Activated T-helper 2 cell treated with anti-CD3 and anti-CD28 coated beads, Interferon-gamma antibody, Interleukin-2, Interleukin-4, amounts not matched to agents 10 μg/mL and 5 μg/mL and 100 μg/mL, durations not matched to agents 14 hours and 24 hours and 36 hours (primary cell): ENCODE measurements around the gene DISC1. TPM values are rescaled to one million over a fixed set of nuclear protein-coding genes. Genes with fewer than 3 reads are reported as not detected.
"Not testable (repeated sequence)": the region's sequence is repeated elsewhere in the genome, so short reads cannot be mapped to it uniquely, and the experiment has no call there.

ENCODE experiments used
- DNase-seq: peaks from one replicate; pipeline ENCODE4 v3.0.0; 2021; ENCODE audit warnings: low spot score
- H3K27ac Mint-ChIP-seq: one replicate; pipeline ENCODE4 v1.8.0; 2021; ENCODE audit warnings: mixed read lengths
- H3K27me3 Mint-ChIP-seq: one replicate; pipeline ENCODE4 v1.8.0; 2021; ENCODE audit warnings: low read depth, mixed read lengths
- H3K36me3 Mint-ChIP-seq: one replicate; pipeline ENCODE4 v1.8.0; 2021; ENCODE audit warnings: low read depth, mixed read lengths
- H3K4me1 Mint-ChIP-seq: one replicate; pipeline ENCODE4 v1.8.0; 2021; ENCODE audit warnings: low read depth, mixed read lengths
- H3K4me3 Mint-ChIP-seq: one replicate; pipeline ENCODE4 v1.8.0; 2021; ENCODE audit warnings: low read depth, mild to moderate bottlenecking, moderate library complexity, mixed read lengths
- H3K9me3 Mint-ChIP-seq: one replicate; pipeline ENCODE4 v1.8.0; 2021; ENCODE audit warnings: mixed read lengths
- intact Hi-C: fragments of 100-400 bp; cut with micrococcal nuclease; formaldehyde crosslinking; loops from one replicate; pipeline ENCODE4 v1.15.1; 2023
- total RNA-seq: library from RNA; stranded (reverse); gene quantifications from 2 replicates; pipeline ENCODE4 v1.2.3, GENCODE V29; 2022

DISC1 gene
- total RNA-seq, 1 donor from 2014 or later: 1.5 TPM

DNA sequence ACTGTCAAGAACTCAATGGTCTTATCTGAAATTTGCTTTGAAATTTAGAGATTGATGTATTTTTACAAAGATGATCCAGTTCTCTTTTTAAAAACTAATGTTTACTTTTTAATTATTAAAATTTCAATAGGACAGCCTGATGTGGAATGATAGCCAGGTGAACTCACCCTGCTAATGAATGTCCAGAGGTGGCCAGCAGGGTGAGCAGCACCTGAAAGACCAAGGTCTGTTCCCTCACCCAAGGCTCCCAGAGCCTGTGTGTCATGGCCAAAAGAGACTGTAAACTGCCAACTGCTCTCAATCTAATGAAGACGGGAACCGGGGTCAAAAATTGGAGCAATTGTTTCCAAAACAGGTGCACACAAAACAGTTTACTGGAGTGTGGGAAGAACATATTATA, 340.4 kb downstream of the DISC1 start:
- Mint-ChIP-seq H3K9me3 (no peaks in the 10 kb centered on the region), H3K4me1 (peaks cover 16% of the 10 kb centered on the region), H3K27me3 (no peaks in the 10 kb centered on the region), H3K4me3 (no peak overlapping the region), H3K27ac (no peak overlapping the region), H3K36me3 (no peaks in the 10 kb centered on the region)
- no peak for DNase-seq
- intact Hi-C loops: no loop called here

GRCh38 chr1:231969076-231969475, 342.5 kb downstream of the DISC1 start:
- Mint-ChIP-seq H3K27me3 (no peaks in the 10 kb centered on the region), H3K36me3 (no peaks in the 10 kb centered on the region), H3K9me3 (no peaks in the 10 kb centered on the region), H3K27ac (no peak overlapping the region), H3K4me3 (no peak overlapping the region), H3K4me1 (peaks cover 22% of the 10 kb centered on the region)
- DNase-seq: no peak
- intact Hi-C loops: no loop called here

DNA sequence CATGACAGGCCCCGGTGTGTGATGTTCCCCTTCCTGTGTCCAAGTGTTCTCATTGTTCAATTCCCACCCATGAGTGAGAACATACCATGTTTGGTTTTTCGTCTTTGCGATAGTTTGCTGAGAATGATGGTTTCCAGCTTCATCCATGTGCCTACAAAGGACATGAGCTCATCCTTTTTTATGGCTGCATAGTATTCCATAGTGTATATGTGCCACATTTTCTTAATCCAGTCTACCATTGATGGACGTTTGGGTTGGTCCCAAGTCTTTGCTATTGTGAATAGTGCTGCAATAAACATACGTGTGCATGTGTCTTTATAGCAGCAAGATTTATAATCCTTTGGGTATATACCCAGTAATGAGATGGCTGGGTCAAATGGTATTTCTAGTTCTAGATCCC, 343.2 kb downstream of the DISC1 start:
- H3K4me3 Mint-ChIP-seq, H3K27me3 Mint-ChIP-seq, H3K9me3 Mint-ChIP-seq, intact Hi-C loops, H3K27ac Mint-ChIP-seq, DNase-seq, H3K36me3 Mint-ChIP-seq: not testable (repeated sequence)
- peaks cover 24% of the 10 kb centered on the region for H3K4me1 Mint-ChIP-seq

GRCh38 chr1:231970684-231971083, 344.1 kb downstream of the DISC1 start:
- Mint-ChIP-seq H3K36me3 (no peaks in the 10 kb centered on the region), H3K27me3 (no peaks in the 10 kb centered on the region), H3K9me3 (no peaks in the 10 kb centered on the region), H3K4me3 (no peak overlapping the region), H3K27ac (no peak overlapping the region), H3K4me1 (peaks cover 24% of the 10 kb centered on the region)
- intact Hi-C loops: no loop called here
- DNase-seq: no peak

GRCh38 chr1:231971397-231972110, 345.0 kb downstream of the DISC1 start:
- DNase-seq: no peak
- H3K4me1 Mint-ChIP-seq: peaks cover 24% of the 10 kb centered on the region
- no peaks in the 10 kb centered on the region for H3K9me3 Mint-ChIP-seq
- no peak overlapping the region for H3K4me3 Mint-ChIP-seq
- H3K27ac Mint-ChIP-seq: no peak overlapping the region
- H3K36me3 Mint-ChIP-seq: peaks cover 2% of the 10 kb centered on the region
- H3K27me3 Mint-ChIP-seq: no peaks in the 10 kb centered on the region
- intact Hi-C loops: no loop called here

DNA sequence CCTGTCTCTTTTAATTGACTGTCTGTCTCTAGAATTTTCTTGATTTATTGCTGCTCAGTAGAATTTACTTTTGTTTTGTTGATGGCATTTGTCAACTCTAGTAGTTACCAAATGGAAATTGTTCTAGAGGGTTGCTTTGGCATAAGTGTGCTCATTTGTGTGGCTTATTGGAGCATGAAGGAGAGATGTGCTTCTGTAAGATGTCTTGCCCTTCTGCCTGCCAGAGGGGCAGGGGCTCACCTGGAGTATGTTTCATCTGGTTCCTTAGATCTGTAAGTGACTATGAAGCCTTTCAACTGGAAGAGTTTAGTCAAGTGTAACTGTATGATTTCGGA, 345.5 kb downstream of the DISC1 start:
- intact Hi-C loops: no loop called here
- no peak for DNase-seq
- H3K4me1 Mint-ChIP-seq: peaks cover 24% of the 10 kb centered on the region
- H3K4me3 Mint-ChIP-seq: no peak overlapping the region
- peaks cover 1% of the 10 kb centered on the region for H3K27me3 Mint-ChIP-seq
- H3K9me3 Mint-ChIP-seq: peaks cover 2% of the 10 kb centered on the region
- no peak overlapping the region for H3K27ac Mint-ChIP-seq
- H3K36me3 Mint-ChIP-seq: peaks cover 3% of the 10 kb centered on the region

DNA sequence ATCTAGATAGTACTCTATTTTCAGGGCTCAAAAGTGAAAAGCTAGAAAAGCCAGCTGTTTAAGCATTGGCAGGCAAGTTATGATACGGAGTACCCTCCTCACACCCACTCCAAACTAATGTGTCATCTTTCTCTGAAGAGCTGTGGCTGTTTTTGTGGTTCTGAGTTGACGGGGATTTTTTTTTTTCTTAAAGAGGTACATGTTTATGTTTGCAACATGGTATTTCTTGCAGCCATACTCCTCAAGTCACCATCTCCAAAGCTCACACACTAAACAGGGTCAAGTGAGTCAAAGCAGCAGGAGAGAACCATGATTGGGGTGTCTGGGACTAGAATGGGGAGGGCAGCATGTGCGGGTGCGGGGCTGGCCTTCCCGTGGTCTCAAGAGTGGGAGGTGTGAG, 347.2 kb downstream of the DISC1 start:
- no peak for DNase-seq
- peaks cover 10% of the 10 kb centered on the region for H3K9me3 Mint-ChIP-seq
- peaks cover 3% of the 10 kb centered on the region for H3K36me3 Mint-ChIP-seq
- H3K27me3 Mint-ChIP-seq: peaks cover 3% of the 10 kb centered on the region
- peaks cover 24% of the 10 kb centered on the region for H3K4me1 Mint-ChIP-seq
- intact Hi-C loops: no loop called here
- H3K27ac Mint-ChIP-seq: no peak overlapping the region
- H3K4me3 Mint-ChIP-seq: no peak overlapping the region

- H3K27me3 Mint-ChIP-seq: peaks cover 3% of the 10 kb centered on the region
- no peak for DNase-seq
- no peak overlapping the region for H3K4me3 Mint-ChIP-seq
- peaks cover 3% of the 10 kb centered on the region for H3K36me3 Mint-ChIP-seq
- H3K4me1 Mint-ChIP-seq: peaks cover 13% of the 10 kb centered on the region
- peaks cover 10% of the 10 kb centered on the region for H3K9me3 Mint-ChIP-seq
- intact Hi-C loops: no loop called here
- no peak overlapping the region for H3K27ac Mint-ChIP-seq
These were observed 349.6 kb downstream of the DISC1 start for GRCh38 chr1:231976231-231976630.

- Mint-ChIP-seq H3K9me3 (peaks cover 10% of the 10 kb centered on the region), H3K4me1 (peaks cover 9% of the 10 kb centered on the region), H3K36me3 (no peaks in the 10 kb centered on the region), H3K4me3 (no peak overlapping the region), H3K27me3 (peaks cover 3% of the 10 kb centered on the region), H3K27ac (no peak overlapping the region)
- DNase-seq: no peak
- intact Hi-C loops: no loop called here
These were observed 355.1 kb downstream of the DISC1 start for GRCh38 chr1:231981675-231982074.

GRCh38 chr1:231982871-231983587, 356.4 kb downstream of the DISC1 start:
- H3K4me1 Mint-ChIP-seq: peaks cover 9% of the 10 kb centered on the region
- H3K27me3 Mint-ChIP-seq: no peaks in the 10 kb centered on the region
- no peak overlapping the region for H3K27ac Mint-ChIP-seq

GRCh38 chr1:231983588-231984193, 357.1 kb downstream of the DISC1 start:
- DNase-seq: no peak
- Mint-ChIP-seq H3K4me1 (peaks cover 9% of the 10 kb centered on the region), H3K36me3 (no peaks in the 10 kb centered on the region), H3K27ac (no peak overlapping the region), H3K27me3 (no peaks in the 10 kb centered on the region), H3K4me3 (no peak overlapping the region), H3K9me3 (no peaks in the 10 kb centered on the region)
- intact Hi-C loops: no loop called here

More at GRCh38 chr1:231982871-231983587, 356.4 kb downstream of the DISC1 start:
- peaks cover under 1% of the 10 kb centered on the region for H3K9me3 Mint-ChIP-seq
- intact Hi-C loops: no loop called here
- DNase-seq: no peak
- no peak overlapping the region for H3K4me3 Mint-ChIP-seq
- no peaks in the 10 kb centered on the region for H3K36me3 Mint-ChIP-seq

- Mint-ChIP-seq H3K4me1 (peaks cover 9% of the 10 kb centered on the region), H3K9me3 (no peaks in the 10 kb centered on the region), H3K36me3 (no peaks in the 10 kb centered on the region), H3K4me3 (no peak overlapping the region), H3K27ac (no peak overlapping the region), H3K27me3 (no peaks in the 10 kb centered on the region)
- intact Hi-C loops: no loop called here
- DNase-seq: no peak
These were observed 358.9 kb downstream of the DISC1 start for GRCh38 chr1:231985296-231986023.
